ENCODE data around the gene RPUSD3. TPM values are rescaled to one million over a fixed set of nuclear protein-coding genes. Genes with fewer than 3 reads are reported as not detected.
A peak's percentile ranks its signal among the peaks of the same experiment; 100 is the strongest.
"Not testable (repeated sequence)": the region's sequence is repeated elsewhere in the genome, so short reads cannot be mapped to it uniquely, and the experiment has no call there.

The RPUSD3 gene
- polyA plus RNA-seq, 12 donors, result 23.6 to 37.1 (median 28.2) TPM; not detected in 1

DNA sequence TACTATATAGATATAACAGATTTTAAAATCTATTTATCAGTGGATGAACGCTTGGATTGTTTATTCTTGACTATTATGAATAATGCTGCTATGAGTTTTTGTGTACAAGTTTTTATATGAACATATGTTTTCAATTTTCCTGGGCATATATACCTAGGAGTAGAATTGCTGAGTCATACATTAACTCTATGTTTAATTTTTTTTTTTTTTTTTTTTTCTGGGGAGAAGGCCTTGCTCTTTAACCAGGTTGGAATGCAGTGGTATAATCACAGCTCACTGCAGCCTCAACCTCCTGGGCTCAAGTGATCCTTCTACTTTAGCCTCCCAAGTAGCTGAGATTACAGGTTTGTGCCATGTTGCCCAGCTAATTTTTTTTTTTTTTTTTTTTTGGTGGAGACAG lies 27.2 kb upstream of the RPUSD3 start:
- no peak for DNase-seq

DNA sequence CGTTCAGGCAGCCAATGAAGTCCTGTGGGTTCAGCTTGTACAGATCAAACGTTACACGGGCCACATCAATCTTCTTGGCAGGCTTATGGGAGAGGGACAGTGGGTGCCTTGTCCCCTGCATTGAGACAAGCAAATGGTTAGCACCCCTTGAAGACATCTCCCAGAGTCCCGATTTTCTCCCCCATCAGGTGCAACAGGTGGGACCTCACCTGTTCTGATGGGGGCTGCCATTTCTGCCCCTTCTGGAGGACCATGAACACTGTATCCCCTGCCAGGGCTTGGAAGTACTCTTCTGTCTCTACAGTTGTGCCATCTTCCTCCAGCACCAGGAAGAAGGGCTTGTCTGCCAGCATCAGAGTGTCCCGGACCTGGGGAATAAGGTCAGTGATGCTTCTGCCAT lies 26.1 kb upstream of the RPUSD3 start:
- no peak for DNase-seq

DNA sequence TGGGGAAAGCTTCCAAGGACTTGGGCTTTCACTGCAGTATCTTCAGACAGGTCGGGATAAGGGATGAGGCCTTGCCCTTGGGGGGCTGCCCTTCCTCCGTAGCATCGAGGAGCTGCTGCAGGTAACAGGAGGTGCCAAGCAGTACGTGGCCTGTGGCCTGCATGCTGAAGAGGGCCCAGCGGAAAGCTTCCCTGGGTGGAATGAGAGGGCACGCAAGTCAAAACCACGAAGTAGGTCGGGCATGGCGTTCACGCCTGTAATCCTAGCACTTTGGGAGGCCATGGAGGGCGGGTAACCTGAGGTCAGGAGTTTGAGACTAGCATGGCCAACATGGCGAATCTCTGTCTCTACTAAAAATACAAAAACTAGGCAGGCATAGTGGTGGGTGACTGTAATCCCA lies 23.3 kb upstream of the RPUSD3 start:
- no peak for DNase-seq

DNA sequence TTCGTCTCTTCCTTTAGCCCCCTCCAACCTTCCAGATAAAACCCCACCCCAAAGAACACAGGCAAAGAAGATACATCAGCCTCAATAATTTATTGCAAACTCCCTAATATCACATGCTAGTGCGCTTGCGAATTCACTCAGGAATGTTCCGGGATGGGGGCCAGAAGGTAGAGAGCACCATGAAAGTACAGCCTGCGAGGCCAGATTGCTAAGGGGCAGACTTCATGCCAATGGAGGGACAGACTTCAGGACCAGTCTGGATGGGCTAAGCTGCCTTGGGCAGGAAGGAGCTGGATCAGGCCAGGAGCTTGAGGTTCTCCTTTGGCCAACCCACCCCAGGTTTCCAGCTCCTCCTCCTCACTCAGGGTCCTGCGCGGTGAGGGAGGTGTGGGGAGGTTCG lies 22.8 kb upstream of the RPUSD3 start:
- DNase-seq, result no peak

DNA sequence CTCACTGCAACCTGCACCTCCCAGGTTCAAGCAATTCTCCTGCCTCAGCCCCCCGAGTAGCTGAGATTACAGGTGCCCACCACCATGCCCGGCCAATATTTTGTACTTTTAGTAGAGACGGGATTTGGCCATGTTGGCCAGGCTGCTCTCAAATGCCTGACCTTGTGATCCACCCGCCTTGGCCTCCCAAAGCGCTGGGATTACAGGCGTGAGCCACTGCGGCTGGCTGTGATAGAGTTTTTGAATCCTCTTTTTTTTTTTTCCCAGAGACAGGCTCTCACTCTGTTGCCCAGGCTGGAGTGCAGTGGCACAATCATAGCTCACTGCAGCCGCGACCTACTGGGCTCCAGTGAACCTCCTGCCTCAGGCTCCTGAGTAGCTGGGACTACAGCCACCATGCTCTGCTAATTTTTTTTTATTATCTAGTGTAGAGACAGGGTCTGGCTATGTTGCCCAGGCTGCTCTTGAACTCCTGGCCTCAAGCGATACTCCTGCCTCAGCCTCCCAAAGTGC lies 21.4 kb upstream of the RPUSD3 start:
- not testable (repeated sequence) for DNase-seq

DNA sequence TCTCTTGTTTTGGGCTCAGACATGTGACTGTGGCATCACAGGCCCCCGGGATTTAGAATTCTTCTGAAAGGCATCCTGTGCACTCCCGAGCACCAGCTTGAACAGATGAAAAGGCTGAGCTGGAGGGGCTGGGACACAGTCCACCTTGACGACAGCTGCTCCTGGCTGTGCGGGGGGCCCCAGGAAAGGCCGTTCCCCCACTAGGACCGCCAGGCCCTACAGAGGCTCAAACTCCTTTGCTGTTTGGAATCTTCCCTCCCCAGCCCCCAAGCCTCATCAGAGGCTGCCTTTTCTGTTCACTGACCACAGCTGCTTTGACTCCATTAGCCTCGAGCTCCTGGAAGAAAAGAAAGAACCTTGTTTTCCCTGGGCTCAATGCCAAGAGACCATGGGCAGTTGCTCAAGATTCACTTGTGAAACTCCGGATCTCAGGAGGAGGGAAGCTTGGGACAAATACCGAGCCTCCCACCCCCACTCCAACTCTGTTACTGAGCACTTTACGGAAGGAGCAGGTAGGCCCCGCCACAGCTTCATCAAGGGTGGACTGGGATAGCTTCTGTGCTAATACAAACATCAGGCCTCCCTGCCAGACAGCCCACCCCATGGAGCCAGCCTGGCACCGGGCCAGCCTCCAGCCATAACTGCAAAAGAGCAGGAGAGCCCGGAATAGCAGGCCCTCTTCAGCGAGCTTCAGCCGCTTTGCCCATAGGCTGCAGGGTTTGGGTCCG lies 20.6 kb upstream of the RPUSD3 start:
- peak; percentile 70 for DNase-seq

DNA sequence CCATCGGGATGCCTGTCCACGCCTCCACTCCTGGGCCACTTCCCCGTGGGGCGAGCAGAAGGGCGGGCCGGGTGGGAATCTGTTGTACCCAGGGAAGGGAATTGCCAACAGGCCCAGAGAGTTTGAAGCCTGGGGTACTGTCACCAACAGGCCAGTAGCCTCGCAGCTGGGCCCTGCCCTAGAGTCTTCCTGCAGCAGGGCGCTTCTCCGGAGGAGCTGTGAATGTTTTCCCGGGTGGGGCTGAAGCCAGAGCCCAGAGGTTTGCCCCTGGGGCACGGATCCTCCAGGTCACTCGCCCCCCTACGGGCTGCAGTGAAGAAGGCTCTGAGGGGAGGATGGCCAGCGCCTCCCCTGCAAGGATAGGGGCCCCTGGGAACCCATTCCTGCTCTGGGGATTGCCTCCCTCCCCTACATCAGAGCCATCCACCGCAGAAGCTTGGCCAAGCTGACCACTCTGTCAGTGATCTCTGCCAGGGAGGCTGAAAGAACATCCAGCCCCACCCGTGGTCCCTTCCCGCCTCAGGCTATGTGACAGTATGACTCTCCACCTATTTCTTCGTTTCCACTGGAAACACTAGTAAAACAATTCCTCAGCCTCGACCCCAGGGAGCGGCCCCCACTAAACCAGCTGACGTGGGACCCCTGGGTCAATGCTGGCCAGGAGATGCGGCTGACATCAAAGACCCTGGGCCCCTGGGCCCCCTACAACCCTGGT lies 19.4 kb upstream of the RPUSD3 start:
- no peak for DNase-seq

DNA sequence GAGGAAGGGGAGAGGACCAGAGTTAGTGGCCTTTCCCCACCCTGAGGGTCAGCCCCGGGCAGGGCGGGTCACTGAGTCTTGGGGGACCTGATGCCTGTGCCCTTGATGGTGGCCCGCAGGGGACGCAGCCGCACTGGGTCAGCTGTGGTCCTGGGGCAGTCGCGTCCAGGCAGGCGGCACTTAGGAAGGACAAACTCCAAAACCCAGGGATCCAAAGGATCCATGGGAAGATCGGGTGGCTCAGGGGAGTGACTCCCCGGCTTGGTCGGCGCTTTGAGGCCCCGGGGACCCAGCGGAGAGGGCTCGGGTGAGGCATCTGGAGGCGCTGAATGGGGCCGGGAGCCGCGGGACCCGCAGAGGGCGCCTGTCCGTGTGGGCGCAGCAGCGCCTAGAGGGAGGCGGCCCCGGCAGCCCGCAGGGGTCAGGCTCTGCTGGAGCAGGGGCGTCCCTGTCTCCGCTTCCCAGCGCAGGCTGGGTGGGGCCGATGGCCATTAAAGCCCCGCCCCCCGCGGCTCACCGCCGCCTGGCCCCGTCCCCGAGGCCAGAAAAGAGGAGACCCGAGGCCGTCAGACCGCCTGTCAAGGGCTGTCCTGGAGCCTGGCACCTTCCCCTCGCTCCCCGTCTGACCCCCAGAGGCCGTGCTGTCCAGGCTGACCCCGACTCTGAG lies 18.7 kb upstream of the RPUSD3 start:
- peak; percentile 38 for DNase-seq

DNA sequence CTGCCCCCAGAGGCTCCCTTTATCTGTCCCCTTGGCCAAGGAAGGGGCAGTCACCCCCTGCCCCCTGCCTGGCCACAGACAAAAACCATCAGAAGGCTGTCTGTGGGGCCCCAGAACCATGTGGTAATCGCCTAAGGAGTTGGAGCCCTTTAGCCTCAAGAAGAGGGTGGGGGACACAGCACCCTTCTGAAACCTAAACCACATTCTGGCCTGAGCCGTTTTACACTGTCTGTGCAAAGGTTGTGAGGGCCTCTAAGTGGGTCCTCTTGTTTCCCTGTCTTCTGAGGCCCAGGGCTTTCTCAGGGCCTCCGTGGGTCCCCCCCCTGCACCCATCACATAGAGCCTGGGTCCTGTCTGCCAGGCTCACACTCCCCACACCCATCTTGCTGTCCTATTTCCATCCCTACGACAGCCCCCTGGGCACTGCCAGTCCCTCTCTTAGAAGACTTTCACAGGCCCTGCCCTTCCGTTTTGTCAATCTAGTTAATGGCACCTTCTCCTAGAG lies 17.9 kb upstream of the RPUSD3 start:
- no peak for DNase-seq

DNA sequence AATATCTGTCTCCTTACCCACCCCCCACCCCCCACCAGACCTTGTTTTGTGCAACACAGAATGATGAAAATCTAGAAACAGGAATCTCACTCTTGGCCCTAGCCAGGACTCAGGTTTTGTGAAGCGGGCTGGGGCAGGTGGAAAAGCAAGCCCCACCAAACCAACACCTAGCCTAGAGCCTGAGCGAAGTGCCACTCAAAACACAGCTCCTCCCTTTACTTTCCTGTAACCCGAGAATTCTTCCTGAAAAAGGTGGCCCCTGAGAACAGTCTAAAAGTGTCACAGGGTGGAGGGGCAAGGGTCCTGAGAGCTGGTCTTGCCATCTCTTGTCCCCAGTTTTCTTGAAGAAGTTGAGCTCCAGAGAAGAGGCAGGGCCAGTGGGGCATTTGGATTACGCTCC lies 17.4 kb upstream of the RPUSD3 start:
- DNase-seq, result no peak

DNA sequence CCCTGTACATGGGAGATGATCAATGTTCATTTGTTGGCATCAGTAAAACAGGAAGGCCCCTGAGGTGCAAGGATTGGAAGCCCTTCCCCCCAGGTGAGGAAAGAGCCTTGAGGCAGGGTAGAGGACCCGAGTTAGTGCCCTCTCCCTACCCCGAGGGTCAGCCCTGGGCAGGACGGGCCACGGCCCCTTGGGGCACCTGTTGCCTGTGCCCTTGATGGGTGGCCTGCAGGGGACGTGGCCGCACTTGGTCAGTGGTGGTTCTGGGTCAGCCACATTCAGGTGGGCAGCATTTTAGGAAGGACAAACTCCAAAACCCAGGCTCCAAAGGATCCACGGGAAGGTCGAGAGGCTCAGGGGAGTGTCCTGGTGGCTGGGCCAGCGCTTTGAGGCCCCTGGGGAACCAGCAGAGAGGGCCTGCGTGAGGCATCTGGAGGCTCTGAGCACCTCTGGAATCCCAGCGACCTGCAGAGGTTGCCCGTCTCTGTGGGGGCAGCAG lies 15.8 kb upstream of the RPUSD3 start:
- DNase-seq, result no peak

DNA sequence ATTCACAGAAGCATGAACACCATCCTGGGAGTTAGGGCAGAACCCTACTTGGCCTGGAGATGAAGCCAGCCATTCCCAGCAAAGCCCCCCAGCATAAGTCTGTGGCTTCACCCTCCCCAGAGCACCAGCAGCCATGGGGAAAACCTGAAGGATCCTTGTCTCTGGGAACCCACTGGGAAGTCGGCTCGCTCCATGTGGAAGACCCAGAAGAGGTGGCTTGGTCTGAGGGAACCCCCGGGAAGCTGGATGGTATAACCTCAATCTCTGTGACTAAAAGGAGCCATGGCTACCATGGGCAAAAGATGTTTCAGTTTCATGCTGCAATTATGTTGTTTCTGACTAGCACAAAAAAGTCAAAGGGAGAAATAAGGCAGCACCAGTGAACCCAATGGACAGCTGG lies 11.8 kb upstream of the RPUSD3 start:
- DNase-seq, result no peak

DNA sequence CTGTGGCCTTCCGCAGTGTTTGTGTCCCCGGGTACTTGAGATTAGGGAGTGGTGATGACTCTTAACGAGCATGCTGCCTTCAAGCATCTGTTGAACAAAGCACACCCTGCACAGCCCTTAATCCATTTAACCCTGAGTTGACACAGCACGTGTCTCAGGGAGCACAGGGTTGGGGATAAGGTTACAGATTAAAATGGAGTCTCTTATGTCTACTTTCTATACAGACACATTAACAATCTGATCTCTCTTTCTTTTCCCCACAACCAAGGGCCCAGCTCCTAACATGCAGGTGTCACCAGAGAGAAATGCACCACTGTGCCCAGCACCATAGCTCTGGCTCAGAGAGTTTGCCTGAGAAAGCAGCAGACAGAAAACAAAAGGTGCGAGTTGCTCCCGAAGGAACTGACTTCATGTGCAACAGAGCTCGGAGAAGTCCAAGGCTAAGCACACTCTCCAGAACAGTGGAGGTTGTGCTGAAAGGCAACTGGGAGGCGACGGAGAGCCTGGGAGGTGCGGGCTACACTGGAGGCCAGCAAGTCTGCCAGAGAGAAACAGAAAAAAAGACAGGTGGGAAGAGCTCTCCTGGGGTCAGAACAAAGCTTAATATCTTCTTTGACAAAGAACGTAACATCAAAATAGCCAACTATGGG lies 10.6 kb upstream of the RPUSD3 start:
- DNase-seq, result not testable (repeated sequence)

DNA sequence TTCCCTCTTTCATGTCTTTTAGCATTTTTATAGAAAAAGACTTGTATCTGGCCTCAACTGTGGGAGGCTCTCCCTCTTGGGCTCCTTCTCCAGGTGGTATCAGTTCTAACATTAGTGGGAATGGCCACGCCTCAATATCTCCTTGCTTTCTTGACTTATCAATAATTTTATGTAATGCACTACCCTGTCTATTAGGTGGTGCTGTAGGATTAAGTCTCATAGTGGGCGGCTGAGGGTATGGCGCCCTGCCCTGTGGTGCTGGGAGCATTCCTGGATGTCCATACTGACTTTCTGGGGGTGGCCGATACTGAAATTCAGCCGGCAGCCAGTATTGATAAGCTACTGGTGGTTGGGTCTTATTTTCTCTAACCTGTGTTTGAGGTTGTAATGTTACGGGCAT lies 8.7 kb upstream of the RPUSD3 start:
- DNase-seq, result no peak

DNA sequence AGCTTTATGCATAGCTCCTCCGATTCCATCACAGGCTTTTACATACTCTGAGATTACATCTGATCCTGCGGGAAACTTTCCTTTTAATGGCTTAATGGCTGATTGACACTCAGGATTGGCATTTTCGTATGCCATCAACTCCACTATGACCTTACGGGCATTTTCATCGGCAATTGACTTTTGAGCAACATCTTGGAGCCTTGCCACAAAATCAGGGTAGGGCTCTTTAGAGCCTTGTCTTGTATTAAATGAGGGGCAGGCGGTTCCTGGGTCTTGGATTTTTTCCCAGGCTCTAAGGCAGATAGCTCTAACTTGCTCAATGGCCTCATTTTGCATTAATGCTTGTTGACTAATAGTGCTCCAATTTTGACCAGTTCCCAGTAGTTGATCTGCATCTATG lies 8.1 kb upstream of the RPUSD3 start:
- DNase-seq, result not testable (repeated sequence)

DNA sequence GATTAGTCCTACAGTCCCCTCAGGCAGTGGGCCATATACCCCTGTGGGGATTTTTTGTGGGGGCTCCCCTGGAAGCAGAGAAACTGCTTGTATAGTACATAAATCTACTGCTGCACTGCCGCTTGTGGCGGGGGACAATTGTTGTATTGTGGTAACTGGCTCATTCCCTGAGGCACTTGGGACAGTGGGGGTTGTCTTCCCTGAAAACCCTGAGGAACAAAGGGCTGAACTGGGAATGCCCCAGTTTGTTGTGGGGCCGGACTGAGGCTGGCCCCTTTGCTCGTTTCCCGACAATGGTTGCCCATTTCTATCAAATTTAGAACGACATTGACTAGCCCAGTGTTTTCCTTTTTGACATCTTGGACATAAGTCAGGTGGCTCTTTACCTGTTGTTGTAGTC lies 7.6 kb upstream of the RPUSD3 start:
- not testable (repeated sequence) for DNase-seq

DNA sequence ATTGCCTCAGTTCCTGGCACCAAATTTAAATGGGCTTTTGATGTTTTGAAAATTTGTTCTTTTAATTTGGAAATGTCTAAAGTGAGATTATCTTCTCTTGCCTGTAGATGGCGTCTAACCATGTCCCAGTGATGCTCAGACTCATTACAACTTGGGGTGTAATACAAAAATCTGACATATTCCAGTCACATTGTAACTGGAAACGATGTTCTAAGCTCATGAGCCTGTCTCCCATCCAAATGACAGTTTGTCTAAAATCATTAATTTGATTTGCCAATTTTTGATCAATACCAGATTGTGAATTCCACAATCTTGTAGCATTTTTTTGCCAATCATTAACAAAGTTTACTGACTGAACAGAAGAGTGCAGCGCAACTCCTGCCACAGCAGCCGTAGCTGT lies 5.1 kb upstream of the RPUSD3 start:
- DNase-seq, result peak; percentile 17

DNA sequence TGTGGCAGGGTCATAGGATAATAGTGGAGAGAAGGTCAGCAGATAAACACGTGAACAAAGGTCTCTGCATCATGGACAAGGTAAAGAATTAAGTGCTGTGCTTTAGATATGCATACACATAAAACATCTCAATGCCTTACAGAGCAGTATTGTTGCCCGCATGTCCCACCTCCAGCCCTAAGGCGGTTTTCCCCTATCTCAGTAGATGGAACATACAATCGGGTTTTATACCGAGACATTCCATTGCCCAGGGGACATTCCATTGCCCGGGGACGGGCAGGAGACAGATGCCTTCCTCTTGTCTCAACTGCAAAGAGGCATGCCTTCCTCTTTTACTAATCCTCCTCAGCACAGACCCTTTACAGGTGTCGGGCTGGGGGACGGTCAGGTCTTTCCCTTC lies 4.1 kb upstream of the RPUSD3 start:
- DNase-seq, result not testable (repeated sequence)

DNA sequence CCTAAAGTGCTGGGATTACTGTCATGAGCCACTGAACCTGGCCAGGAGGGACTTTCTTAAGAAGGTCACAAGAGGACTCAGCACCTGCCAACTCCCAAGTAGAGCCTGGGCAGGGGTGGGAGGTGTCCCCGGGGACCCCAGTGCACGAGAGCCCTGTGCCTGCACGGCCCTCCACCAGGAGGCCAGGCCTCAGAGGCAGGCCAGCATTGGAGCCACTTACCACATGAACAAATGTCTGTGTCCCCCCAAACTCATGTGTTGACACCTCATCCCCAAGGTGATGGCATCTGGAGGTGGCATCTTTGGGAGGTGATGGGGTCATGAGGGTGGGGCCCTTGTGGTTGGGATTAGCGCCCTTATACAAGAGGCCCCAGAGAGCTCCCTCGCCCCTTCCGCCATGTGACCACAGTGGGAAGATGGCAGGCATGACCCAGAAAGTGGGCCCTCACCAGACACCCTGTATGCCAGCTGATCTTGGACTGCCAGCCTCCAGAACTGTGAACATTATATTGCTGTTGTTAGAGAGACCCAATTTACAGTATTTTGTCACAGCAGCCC lies 3.2 kb upstream of the RPUSD3 start:
- no peak for DNase-seq

DNA sequence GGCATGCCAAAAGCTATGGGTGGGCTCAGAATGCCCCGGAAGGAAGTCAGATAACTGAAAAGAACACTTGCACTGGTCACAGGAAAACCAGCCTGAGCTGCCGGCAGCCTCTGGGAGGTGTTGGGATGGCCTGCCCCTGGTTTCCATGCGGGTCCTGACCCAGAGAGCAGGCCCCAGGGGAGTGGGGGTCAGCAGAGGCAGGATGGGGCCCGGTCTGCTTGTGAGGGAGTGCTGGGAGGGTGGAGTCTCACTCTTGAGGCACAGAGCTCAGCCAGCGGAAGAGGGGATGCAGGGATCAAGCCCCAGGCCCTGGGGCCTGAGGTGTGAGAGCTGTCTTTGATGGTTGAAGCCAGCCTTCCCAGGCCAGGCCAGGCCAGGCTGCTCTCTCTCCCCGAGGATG lies 2.4 kb upstream of the RPUSD3 start:
- no peak for DNase-seq

DNA sequence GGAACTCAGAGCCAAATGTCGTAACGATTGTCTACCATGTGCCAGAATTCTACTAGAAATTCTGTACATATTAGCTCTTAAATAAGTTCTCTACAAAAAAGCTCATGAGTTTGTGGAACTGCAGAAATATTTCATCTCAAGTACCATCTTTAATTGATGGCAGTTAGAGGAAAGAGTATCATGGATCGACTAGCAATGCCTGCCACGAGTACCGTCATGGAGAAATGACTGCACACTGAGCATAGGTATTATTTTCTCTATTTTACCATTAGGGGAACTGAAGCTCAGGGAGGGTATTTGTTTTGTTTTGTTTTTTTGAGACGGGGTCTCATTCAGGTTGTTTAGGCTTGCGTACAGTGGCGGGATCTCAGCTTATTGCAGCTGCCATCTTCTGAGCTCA lies 2.8 kb downstream of the RPUSD3 start:
- DNase-seq, result no peak

DNA sequence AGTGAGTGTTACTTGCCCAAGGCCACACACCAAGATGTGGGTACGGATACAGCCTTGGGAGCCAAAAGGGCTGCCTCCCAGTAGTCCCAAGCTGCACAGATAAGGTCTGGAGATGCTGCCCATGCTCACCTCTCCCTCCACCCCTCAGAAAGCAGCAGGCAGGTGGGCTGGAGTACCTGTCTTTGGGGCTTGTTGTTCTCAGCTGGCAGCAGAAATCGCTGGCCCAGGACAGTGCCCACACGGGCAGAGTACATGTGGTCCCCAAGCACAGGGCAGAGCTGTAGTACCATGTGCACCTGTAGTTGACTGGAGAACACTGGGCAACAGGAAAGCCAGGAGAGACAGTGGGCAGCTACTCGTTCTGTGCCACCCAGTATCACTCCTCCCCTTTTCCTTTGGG lies 5.0 kb downstream of the RPUSD3 start:
- DNase-seq, result no peak

Measured in muscle of arm (tissue), 12 donors.